ENCODE results near the gene MRPS27.

The MRPS27 gene

DNA sequence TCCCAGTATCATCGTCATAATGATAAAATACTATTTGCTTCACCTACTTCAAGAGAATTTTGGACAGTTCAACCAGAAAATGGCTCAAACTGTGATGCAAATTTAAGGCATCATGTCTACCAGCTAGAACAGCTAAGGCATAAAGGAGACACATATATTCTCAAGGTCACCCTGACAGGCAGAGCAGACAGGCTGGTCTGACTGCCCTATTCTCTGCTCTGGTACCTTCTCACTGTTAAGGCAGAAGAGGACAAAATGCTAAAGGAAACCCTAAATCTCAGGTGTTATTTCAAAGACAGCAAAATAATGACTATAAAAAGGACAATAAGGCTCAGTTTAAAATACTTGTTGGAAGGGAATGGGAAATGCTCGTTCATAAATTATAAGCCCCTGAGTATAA, 87.2 kb downstream of the MRPS27 start:
- no peak for DNase-seq (ENCODE audit: low read depth)

DNA sequence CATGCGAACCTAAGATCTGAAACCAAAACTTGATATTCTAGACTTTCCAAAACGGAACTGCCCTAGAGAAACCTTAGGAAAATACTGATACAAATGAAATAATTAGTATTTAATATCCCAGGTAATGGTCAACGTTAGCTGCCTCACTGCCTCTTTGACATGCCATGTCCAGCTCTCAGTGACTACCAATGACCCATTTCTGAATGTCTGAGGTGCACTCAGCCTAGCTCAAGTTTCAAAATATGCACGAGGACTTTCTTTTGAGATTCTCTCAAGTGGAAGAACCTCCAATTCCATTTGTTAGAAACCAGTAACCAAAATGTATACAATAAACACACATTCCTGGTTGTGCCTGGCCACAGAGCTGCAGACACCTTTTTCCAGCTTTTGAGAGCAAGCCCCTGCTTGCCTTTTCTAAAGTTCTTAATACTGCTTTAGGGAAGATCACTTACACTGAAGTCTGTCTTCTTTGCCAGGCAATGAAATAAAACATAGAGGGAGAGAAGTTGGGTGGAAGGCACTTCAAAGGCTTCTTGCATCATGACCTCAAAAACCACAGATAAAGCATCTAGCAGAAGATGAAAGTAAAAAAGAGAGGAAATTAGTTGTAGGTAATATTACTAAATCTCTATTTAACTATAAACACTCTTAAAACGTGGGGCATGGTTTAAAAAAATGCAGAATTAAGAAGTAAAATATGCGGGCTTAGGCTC, 87.9 kb downstream of the MRPS27 start:
- DNase-seq (ENCODE audit: low read depth): no peak

DNA sequence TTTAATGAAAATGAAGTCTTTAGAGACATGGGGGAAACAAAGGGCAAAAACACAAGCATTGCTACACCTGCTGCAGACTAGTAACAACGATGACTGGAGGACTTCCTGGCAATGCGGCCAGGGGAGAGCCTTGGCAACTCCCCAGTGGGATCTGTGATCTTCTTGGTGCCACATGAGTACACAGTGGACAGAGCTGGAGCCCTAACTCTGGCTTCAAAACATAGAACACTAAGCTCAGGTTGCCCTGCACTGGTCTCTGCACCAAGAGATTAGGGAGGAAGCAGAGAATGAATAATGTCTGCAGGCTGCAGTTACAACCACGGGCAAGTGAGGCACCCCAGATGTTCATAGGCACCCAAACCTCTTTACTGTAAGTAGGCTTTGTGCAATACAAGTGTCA, 91.1 kb downstream of the MRPS27 start:
- no peak for DNase-seq (ENCODE audit: low read depth)

DNA sequence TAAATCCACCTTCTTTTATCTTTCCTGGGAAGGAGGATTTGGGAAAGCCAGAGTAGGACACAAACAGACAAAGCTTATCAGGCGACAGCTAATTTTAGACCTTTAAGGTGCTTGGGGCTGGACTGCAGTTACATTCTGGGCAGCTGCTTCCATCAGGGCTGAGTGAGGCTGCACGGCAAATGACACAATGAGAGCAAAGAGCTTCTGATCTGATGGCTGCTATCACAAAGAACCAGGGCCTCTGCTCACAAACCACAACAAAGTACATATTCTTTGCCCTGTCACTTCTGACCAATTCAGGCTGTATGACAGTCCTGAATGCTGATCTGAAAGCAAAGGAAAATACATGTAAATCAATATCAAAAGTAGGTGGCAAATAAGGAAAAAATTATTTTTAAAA, 93.1 kb downstream of the MRPS27 start:
- DNase-seq (ENCODE audit: low read depth): no peak

DNA sequence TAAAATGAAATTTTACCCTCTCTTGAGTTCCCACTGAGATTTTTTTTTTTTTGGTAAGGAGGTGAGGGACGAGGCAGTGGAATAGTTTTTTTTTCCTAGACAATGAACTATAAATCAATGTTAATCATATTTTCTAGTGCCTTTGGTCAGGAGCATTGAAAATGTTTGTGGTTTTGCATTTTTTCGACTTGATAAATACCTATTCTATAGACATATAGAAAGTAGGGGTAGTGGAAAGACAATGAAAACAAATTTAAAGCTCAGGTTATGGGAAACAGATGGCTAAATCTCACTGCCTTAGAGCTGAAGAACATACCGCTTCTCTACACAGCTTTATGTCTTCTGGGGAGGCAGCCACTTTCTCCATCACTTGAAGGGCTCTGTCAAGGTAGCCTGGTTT, 94.3 kb downstream of the MRPS27 start:
- DNase-seq (ENCODE audit: low read depth): no peak

DNA sequence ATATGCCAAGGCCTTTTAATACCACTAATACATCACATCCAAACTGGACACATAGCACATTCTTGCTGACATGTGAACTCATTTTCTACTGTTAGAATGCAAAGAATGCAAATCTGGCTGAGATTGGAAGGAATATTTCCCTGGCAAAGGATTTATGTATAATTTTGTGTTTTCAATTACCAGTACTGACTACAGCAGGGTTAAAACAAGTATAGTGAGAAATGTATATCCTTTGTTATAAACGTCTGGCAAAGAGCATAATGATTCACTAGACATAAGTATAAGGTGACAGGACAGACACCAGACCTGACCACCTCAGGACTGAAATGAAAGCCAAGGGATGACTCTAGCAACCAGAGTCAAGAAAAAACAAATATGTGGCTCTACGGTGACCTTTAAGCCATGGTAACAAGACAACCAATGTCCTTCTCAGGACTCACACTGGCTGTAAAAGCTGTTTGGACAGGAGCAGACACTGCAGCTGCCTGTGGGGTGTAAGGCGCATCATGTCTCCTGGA, 95.0 kb downstream of the MRPS27 start:
- DNase-seq (ENCODE audit: low read depth): no peak

DNA sequence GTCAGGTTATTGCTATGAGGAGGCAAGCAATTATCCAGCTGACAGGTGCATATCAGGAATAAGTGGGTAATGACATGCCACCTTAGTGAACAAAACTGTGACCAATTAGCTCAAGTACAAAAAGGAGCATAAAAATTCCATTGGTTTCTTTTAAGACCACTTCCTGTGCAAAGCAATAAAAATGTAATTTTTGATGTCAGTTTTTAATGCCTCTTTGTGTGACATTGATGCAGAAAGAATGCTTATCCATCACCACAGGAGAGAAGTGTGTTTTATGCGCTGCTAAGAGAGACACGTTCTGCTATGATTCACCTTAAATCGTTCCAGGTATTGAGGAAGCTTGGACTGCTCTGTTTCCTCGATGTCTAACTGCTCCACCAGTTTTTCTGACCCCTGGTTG, 96.7 kb downstream of the MRPS27 start:
- no peak for DNase-seq (ENCODE audit: low read depth)

DNA sequence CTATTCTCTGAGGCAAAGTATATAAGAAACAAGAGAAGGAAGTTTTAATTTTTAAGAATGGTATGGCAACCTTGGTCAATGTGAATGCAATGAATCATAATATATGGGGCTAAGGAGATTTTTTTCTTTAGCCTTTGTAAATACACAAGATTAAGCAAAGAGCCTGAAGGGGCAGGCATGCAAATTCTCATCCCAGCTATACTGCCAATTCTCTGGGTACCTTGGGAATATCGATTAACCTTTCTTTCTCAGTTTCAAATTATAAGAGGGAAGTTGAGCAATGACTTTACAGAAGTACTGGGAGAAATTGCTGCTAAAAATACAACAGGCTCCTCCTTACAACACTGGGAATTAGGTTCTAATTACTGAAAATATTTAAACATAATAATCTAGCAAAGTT, 97.5 kb downstream of the MRPS27 start:
- DNase-seq (ENCODE audit: low read depth): no peak

DNA sequence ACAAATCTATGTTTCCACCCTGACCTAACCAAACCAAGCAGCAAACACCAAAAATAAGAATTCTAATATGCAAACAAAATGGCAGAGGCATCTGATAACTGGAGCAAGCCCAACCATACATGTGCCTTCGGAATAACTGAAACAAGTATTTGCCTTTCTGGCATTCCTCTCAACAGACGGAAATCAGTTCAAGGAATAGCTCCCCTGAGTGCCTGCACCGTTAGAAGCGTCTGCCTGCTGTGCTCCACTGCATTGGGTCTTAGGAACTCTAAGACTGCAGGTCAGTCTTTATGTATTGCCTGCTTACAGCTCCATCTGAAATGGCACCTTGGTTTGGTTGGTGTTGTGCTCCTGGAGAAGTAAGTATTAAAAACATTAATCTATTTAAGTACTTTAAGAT, 98.5 kb downstream of the MRPS27 start:
- no peak for DNase-seq (ENCODE audit: low read depth)

DNA sequence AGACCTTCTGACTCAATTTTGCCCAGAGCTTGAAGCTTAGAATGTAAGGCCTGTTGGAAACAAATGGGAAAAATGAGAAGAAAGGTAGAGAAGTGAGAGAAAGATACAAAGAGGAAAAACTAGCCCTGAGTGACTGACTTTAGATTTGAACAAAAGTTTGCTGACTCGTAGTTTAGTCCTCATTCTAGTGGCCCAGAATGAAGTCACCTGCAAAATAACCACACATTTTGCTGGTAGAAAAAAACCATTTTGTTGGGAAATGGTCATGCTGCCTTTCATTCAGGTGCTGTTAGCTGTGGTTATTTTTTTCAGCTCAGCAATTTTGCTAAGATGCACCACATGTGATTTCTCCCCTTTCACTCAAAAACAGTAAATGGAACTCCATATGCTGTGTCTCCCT, 98.9 kb downstream of the MRPS27 start:
- DNase-seq (ENCODE audit: low read depth): no peak

DNA sequence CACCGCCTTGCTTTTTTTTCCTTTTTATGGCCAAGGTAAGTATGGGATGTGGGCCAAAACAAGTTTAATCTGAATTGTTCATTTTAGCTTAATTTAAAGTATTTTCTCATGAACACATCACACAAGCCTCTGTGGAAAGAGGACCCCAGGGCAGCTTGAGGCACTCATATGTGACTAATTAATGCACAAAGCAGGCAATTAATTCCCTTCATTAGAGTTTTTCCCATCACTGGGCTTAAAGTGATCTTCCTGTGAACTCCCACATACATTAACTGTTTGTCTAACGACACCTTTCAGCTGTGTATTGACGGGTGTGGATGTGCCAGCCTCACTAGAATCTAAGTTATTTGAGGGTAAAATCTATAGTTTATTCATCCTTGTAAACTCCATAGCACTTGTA, 103.3 kb downstream of the MRPS27 start:
- no peak for DNase-seq (ENCODE audit: low read depth)

DNA sequence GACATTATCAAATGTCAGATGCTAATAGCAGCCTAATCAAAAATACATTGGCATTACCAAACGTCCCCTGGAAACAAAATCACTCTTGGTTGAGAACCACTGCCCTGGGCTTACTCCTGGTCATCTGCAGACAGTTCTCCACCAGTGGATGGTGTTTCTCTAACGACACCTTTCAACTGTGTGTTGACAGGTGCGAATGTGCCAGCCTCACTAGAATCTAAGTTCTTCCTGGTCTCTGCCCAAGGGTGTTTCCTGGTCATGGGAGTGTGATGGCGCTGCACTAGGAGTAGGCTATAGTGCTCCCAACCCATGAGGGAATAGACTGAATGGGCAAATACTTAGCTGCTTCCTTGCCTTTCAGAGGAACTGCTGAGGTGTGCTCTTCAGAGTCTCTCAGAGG, 105.9 kb downstream of the MRPS27 start:
- DNase-seq (ENCODE audit: low read depth): no peak

DNA sequence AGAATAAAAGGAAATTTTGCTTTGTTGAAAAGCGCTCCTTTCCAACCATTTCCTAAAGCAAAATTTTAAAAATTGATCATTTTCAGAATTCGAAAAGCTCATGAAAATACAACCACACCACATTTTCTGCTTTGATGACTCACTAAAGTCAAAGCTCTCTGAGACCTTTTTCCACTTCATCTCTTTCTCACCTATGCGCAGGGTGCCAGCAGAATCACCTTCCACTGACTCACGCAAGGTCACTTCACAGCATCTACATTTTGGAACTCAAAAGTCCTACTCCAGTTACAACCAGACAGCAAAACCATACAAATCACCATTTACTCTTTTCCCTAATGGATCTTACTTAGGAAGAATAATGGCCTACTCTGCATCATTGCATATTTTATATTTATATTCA, 106.6 kb downstream of the MRPS27 start:
- no peak for DNase-seq (ENCODE audit: low read depth)

DNA sequence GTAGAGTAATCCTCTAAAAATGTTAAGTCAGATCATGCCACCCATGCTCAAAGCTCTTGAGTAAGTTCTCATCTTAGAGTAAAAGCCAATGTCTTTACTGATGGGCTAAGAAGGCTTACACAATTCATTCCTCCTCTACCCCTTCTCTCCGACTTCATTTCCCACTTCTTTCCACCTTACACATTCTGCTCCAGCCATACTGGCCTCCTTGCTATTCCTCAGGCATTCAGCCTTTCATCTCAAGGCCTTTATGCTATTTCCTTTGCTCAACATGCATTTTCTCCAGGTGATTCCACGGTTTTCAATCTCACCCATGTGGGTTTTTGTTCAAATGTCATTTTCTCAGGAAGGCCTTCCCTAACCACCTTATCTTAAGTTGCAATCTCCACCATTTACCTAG, 107.9 kb downstream of the MRPS27 start:
- DNase-seq (ENCODE audit: low read depth): no peak

DNA sequence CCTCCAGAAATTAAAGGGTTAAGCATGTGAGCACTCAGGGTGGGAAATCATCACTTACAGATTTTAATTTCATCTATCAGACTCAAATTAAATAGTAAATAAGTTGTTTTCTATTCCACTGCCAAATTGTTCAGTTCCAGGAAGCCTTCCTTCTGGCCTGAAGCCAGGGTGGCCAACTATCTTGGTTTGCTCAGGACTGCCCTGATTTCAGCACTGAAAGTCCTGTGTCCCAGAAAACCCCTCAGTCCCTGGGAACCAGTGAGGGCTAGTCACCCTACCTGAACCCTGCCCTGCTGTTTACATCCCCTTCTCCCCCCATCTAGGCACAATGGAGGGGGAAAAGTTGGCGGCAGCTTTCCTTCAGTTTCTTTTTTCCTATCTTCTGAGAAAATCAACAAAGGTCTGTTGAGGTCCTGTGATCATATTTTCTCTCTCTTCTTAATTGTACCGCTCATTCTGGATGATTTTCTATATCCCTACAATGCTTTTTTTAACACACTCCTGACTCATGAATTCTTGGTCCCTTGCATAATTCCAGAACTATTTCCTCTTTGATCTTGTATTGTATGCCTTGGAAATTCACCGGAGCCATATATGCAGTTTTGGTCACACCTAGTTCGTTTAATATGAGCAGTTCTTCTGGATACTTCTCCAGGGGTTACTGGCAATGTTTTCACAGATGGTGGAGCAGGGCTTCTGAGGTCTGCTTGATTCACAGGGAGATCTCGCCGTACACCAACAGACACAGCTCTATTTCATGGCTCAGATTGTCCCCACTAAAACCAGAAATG, 109.0 kb downstream of the MRPS27 start:
- no peak for DNase-seq (ENCODE audit: low read depth)

DNA sequence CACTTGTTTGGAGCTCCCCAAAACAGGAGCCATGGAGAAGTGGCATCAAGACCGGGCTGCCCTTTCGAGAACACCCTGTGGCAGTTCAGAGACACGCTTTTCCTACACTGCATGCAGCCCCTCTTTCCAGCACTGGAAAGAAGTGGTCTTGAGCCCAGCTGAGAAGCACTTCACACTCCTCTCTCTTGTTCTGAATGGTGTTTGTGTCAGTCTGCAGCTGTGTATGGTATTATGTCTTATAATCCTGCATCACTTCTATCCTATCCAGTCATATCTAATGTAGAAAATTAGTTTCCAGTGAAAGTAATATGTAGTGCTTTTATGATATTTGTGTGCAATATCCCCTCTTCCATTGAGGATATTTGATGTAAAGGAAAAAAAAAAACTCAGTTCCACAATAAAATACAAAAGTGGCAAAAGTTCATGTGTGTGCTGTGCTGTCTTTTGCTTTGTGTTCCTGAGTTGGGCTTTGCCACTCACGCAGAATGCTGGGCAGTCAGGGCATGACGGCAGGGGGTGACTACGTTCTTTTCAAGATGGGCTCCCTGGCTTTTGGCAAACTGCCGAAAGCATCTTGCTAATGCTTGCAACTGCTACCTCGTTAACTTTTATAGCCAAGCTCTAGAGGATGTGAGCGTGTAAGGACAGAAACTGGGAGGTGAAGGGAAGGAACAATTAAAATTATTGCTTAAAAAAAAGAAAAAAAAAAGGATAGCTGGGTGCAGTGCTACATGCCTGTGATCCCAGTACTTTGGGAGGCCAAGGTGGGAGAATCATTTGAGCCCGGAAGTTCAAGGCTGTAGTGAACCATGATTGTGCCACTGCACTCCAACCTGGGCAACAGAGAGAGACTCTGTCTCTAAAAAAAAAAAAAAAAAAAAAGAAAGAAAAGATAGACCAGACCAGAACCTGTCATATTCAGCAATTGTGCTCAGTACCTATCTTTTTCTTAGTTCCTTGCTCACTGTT, 110.6 kb downstream of the MRPS27 start:
- DNase-seq (ENCODE audit: low read depth): no peak

DNA sequence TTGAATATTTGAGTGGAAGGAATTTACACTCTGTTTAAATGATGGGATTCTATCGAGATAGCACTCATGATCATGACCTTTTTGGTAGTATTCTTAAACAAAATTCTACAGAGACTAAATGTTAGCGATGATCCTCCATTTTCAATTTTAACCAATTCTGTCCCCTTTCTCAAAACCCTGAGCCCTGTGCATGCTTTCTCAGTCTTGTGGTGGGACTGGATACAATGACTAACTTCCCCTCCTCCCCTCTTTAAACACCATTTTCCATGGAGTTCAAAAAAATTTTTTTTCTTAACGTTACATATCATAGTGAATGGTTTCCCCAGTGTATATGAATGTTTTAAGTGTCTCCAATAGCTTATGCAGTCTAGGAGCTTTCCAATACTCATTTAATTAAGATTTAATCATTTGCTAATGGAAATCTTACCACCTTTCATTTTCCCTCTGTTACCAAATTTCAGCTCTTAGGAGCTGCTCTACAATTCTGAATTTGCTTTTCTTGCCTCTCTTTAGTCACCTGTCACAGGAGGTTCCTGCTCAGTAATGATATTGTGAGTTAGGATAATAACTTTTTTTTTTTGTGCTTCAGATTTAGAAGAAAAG, 111.6 kb downstream of the MRPS27 start:
- no peak for DNase-seq (ENCODE audit: low read depth)

DNA sequence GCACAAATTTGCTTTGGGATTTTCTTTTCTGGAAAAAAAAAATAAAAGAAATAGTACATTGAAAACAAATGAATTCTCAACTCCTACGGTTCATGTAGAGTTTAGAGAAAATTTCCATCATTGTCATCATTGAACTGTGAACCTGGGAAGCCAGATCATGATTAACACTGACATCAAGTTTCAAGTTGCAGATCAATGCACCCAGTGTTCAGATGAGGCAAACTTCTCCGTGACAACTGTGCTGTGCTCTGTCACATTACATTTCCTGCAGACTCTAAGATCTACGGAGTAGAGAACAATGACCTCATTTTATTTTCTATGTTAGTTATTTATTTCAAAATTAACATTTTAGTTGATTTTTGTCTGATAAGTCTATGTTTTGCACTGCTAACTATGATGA, 113.0 kb downstream of the MRPS27 start:
- DNase-seq (ENCODE audit: low read depth): no peak

DNA sequence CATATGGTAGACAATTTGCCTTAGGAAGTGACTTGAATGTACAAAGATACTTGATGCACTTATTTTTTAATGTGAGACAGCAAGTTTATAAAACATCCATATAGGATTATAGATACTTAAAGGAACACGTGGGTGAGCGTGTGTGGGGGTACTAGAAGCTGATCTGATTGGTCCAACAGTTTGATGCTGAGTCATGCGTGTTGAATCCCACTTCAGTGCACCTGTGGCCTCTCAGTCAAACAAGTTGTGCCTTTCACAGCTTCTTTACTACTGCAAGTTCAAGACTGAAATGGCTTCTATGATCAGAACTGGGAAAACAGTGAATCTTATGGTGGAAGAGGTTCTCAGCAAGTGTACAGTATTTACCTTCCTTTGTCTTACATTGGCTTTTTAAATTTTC, 113.9 kb downstream of the MRPS27 start:
- no peak for DNase-seq (ENCODE audit: low read depth)

DNA sequence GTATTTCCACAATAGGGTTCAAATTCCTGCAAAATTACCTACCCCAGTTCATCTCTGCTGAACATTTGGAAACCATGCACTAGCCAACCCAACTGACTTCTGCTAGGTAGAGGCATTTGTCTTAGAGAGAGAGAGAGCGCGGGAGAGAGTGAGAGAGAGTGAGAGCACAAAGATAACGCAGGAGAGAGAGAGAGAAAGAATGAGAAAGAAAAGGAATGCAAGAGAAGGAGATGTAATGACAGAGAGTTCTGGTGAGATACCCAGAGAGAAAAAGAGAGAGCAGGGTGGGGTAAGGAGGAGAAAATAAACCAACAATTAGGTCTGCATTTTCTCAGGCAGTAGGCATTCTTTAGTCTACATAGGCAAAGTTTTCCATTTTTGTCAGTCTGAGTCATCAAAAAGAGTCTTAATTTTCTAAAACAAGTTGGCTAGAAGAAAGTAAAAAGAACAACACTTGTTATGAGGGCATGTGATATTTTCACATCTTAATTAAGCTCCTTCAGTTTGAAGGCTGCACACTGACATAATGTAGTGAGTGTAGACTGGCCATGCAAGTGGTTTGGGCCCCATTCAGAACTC, 114.5 kb downstream of the MRPS27 start:
- DNase-seq (ENCODE audit: low read depth): no peak

DNA sequence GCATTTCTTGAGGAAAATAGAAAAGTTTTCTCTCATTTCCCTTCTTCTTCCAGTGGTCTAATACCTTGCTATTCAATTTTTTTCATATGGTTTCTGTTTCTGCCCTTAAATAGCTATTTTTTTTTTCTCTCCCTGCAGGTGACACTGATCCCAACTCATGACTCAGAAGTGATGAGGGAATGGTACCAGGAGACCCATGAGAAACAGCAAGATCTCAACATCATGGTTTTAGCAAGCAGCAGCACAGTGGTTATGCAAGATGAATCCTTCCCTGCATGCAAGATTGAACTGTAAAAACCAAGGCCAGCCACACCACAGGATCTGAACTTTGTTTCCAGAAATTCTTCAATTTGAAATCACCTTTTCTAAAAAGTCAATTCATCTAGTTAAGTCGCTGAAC, 115.1 kb downstream of the MRPS27 start:
- no peak for DNase-seq (ENCODE audit: low read depth)

Data from T follicular helper cell (primary cell).